Tibial artery (tissue), 4 donors: ENCODE results near the gene PRDM5.

Experiments used
- DNase-seq, 2 donors: peaks; one replicate each; pipeline ENCODE4 v3.0.0-alpha.2; 2019
- H3K27ac ChIP-seq, 2 donors: fragments of 200-600 bp; sonication (generic) in 1 of 2; 1 replicate in 1 of 2; 2 replicates in 1 of 2; pipeline ENCODE4 v1.5.1; 2018 to 2019; ENCODE audit warnings: mild to moderate bottlenecking in 1 of 2
- H3K27me3 ChIP-seq, 2 donors: fragments of 200-600 bp; sonication (generic) in 1 of 2; one replicate each; pipeline versions ENCODE4 v1.5.1 to v1.6.0; 2016 to 2019
- H3K36me3 ChIP-seq, 3 donors: fragments of 200-600 bp; sonication (generic) in 2 of 3; one replicate each; pipeline ENCODE4 v1.5.1; 2016 to 2019; ENCODE audit warnings: mild to moderate bottlenecking in 2 of 3
- H3K4me1 ChIP-seq, 4 donors: fragments of 200-600 bp; sonication (generic) in 2 of 4; 1 replicate in 3 of 4; 2 replicates in 1 of 4; pipeline ENCODE4 v1.5.1; 2016 to 2019
- H3K4me3 ChIP-seq, 2 donors: fragments of 200-600 bp; sonication (generic) in 1 of 2; 1 replicate in 1 of 2; 2 replicates in 1 of 2; pipeline ENCODE4 v1.5.1; 2018 to 2019; ENCODE audit warnings: mild to moderate bottlenecking in 2 of 2
- H3K9me3 ChIP-seq, 3 donors: fragments of 200-600 bp; sonication (generic) in 1 of 3; one replicate each; pipeline ENCODE4 v1.5.1; 2016 to 2019
- CTCF ChIP-seq, 2 experiments: fragments of 200-600 bp in 1 of 2; fragments of 450-650 bp in 1 of 2; IDR thresholded peaks; one replicate each; pipeline ENCODE4 v1.5.1; 2017 to 2019; ENCODE audit warnings: antibody characterized with exemption in 2 of 2, mild to moderate bottlenecking in 1 of 2, moderate library complexity in 1 of 2
- intact Hi-C: fragments of 100-400 bp; cut with DNase I; formaldehyde crosslinking; loops from one replicate; pipeline ENCODE4 v1.15.0; 2023; ENCODE audit warnings: low total_unique reads

Gene PRDM5

GRCh38 chr4:120893314-120893713 is 29.2 kb downstream of the PRDM5 start:
- Histone ChIP-seq H3K27me3 (no peaks in the 10 kb centered on the region), H3K27ac (no peak overlapping the region), H3K9me3 (no peaks in the 10 kb centered on the region), H3K36me3 (no peaks in the 10 kb centered on the region), H3K4me1 (no peaks in the 10 kb centered on the region), H3K4me3 (no peak overlapping the region)
- TF ChIP-seq CTCF (IDR thresholded peaks at IDR 0.05), result no peak
- intact Hi-C loops, result no loop called here
- no peak for DNase-seq

GRCh38 chr4:120886191-120886590 is 36.3 kb downstream of the PRDM5 start:
- Histone ChIP-seq H3K4me3 (no peak overlapping the region), H3K27ac (no peak overlapping the region), H3K9me3 (no peaks in the 10 kb centered on the region), H3K36me3 (peaks cover 0 to 8% (median 0%) of the 10 kb centered on the region in 3 donors), H3K4me1 (no peaks in the 10 kb centered on the region), H3K27me3 (no peaks in the 10 kb centered on the region)
- no peak for TF ChIP-seq CTCF (IDR thresholded peaks at IDR 0.05)
- intact Hi-C loops, result no loop called here
- no peak for DNase-seq

- no peaks in the 10 kb centered on the region for H3K27me3 ChIP-seq
- H3K36me3 ChIP-seq, result peaks cover 0 to 8% (median 0%) of the 10 kb centered on the region in 3 donors
- no peaks in the 10 kb centered on the region for H3K4me1 ChIP-seq
- no peak for TF ChIP-seq CTCF (IDR thresholded peaks at IDR 0.05)
- intact Hi-C loops, result no loop called here
- DNase-seq, result no peak
- H3K27ac ChIP-seq, result no peak overlapping the region
- peaks cover 0 to 6% (median 0%) of the 10 kb centered on the region in 3 donors for H3K9me3 ChIP-seq
- no peak overlapping the region for H3K4me3 ChIP-seq
Observed at GRCh38 chr4:120881846-120882245, 40.7 kb downstream of the PRDM5 start.

- peaks cover 0 to 8% (median 0%) of the 10 kb centered on the region in 3 donors for H3K36me3 ChIP-seq
- no peaks in the 10 kb centered on the region for H3K4me1 ChIP-seq
- no peak overlapping the region for H3K27ac ChIP-seq
- H3K4me3 ChIP-seq, result no peak overlapping the region
- TF ChIP-seq CTCF (IDR thresholded peaks at IDR 0.05), result no peak
- no peak for DNase-seq
- no peaks in the 10 kb centered on the region for H3K27me3 ChIP-seq
- H3K9me3 ChIP-seq, result peaks cover 0 to 6% (median 0%) of the 10 kb centered on the region in 3 donors
- intact Hi-C loops, result no loop called here
Observed at GRCh38 chr4:120881351-120881750, 41.2 kb downstream of the PRDM5 start.

GRCh38 chr4:120877021-120877420 is 45.5 kb downstream of the PRDM5 start:
- intact Hi-C loops, result no loop called here
- Histone ChIP-seq H3K4me1 (peaks cover 0 to 7% (median 0%) of the 10 kb centered on the region in 4 donors), H3K4me3 (no peak overlapping the region), H3K27me3 (no peaks in the 10 kb centered on the region), H3K9me3 (peaks cover 0 to 6% (median 0%) of the 10 kb centered on the region in 3 donors), H3K27ac (no peak overlapping the region), H3K36me3 (peaks cover 0 to 8% (median 0%) of the 10 kb centered on the region in 3 donors)
- no peak for DNase-seq
- TF ChIP-seq CTCF (IDR thresholded peaks at IDR 0.05), result no peak
